ENCODE results near the gene DBNL. TPM values are rescaled to one million over a fixed set of nuclear protein-coding genes. Genes with fewer than 3 reads are reported as not detected.

The DBNL gene
- total RNA-seq, 1 donor from 2014 or later: 94.5 TPM

DNA sequence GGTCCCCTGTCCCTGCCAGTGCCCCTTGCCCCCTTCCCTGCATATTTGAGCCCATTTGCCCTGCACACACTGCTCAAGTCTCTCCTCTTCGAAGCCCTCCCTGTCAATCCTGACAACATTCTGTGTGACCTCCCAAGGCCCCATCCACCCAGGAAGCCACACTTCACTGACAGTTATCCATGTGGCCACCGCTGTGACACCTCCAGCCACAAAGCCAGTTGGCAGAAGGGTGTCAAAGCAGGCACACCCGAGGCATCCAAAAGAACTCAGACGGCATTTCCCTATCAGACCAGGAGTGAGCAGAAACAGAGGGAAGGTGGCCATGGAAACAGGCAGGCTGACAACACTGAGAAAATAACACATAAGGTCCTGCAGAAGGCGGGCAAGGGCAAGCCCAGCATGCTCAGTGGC is 33.2 kb downstream of the DBNL start:
- TF ChIP-seq, protein P1, sequence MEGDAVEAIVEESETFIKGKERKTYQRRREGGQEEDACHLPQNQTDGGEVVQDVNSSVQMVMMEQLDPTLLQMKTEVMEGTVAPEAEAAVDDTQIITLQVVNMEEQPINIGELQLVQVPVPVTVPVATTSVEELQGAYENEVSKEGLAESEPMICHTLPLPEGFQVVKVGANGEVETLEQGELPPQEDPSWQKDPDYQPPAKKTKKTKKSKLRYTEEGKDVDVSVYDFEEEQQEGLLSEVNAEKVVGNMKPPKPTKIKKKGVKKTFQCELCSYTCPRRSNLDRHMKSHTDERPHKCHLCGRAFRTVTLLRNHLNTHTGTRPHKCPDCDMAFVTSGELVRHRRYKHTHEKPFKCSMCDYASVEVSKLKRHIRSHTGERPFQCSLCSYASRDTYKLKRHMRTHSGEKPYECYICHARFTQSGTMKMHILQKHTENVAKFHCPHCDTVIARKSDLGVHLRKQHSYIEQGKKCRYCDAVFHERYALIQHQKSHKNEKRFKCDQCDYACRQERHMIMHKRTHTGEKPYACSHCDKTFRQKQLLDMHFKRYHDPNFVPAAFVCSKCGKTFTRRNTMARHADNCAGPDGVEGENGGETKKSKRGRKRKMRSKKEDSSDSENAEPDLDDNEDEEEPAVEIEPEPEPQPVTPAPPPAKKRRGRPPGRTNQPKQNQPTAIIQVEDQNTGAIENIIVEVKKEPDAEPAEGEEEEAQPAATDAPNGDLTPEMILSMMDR (IDR thresholded peaks at IDR 0.05): no peak
- Mint-ChIP-seq H3K27ac (ENCODE audit: unreplicated experiment) (no peak overlapping the region), H3K4me3 (ENCODE audit: unreplicated experiment) (no peak overlapping the region), H3K36me3 (ENCODE audit: unreplicated experiment) (peaks cover 21% of the 10 kb centered on the region), H3K4me1 (ENCODE audit: unreplicated experiment) (peaks cover 25% of the 10 kb centered on the region), H3K27me3 (ENCODE audit: unreplicated experiment) (no peaks in the 10 kb centered on the region), H3K9me3 (ENCODE audit: unreplicated experiment) (no peaks in the 10 kb centered on the region)
- DNase-seq (ENCODE audit: extremely low spot score, unreplicated experiment): no peak

DNA sequence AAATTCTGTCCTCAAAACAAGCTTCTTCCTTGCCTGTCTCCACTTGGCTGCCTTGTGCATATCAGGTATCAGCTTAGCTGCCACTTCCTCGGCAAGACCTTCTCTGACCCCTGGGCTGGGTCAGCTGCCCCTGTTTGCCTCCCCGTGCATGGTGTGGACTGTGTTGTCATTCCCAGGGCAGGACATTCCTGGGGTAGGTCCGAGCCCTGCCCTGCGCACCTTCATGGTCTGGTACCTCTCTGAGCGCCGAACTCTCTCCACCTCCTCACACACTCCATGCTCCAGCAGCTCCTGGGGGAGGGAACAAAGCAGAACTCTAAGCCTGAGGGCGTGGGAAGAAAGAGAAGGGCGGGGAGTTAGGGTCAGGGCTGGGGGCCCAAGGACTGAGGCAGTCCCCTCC is 34.0 kb downstream of the DBNL start:
- H3K36me3 Mint-ChIP-seq (ENCODE audit: unreplicated experiment): peaks cover 21% of the 10 kb centered on the region
- no peak overlapping the region for H3K4me3 Mint-ChIP-seq (ENCODE audit: unreplicated experiment)
- H3K4me1 Mint-ChIP-seq (ENCODE audit: unreplicated experiment): peaks cover 25% of the 10 kb centered on the region
- no peak for DNase-seq (ENCODE audit: extremely low spot score, unreplicated experiment)
- no peak overlapping the region for H3K27ac Mint-ChIP-seq (ENCODE audit: unreplicated experiment)
- H3K27me3 Mint-ChIP-seq (ENCODE audit: unreplicated experiment): no peaks in the 10 kb centered on the region
- H3K9me3 Mint-ChIP-seq (ENCODE audit: unreplicated experiment): no peaks in the 10 kb centered on the region
- TF ChIP-seq, protein P1 (IDR thresholded peaks at IDR 0.05): no peak

DNA sequence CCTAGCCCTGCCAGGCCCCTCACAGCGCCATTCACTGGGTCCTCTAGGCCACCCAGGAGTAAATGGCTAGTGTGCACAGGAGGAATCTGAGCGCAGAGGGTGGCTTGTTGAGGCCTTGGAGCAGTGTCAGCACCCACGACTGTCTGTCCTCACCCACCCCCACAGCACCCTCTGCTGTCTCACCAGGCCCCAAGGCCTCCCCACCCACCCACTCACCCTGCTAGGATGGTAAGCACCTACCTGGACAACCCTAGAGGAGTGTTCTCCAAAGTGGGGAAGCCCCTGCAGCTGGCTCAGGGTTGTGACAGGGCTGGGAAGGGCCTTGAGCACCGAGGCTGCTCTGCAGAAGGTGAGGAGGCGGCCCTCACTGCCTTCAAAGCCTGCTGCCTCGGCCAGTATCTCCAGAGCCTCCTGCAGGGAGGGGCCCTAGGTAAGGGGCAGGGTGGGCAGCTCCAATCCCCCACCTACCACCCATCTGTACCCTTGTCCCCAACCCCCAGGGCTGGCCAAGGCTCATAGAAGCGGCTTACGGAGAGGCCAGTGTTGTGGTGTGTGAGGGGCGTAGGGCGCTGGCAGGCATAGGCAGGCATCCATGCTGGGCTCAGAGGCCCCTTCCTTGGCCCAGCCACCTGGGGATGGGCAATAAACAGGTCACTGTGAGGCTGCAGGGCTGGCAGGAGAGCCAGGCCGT is 35.0 kb downstream of the DBNL start:
- TF ChIP-seq, protein P1 (IDR thresholded peaks at IDR 0.05): no peak
- no peak for DNase-seq (ENCODE audit: extremely low spot score, unreplicated experiment)
- no peak overlapping the region for H3K27ac Mint-ChIP-seq (ENCODE audit: unreplicated experiment)

DNA sequence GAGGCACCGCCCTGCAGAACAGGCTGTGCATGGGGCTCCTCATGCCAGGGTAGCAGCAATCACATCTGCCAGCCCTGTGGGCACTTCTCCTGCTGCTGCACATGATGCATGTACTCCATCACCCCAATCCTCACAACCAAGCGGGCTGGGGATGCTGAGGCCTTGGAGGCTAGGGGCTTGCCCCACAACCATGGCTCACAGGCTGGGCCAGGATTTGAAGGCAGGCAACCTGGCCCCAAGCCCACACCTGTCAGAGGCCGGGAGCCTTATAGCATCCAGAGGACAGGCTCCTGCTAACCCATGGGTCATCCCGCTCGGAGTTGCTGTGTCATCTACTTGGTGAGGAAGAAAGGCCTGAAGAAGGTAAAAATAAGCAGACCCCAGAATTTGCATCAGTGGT is 35.6 kb downstream of the DBNL start:
- Mint-ChIP-seq H3K27me3 (ENCODE audit: unreplicated experiment) (no peaks in the 10 kb centered on the region), H3K4me1 (ENCODE audit: unreplicated experiment) (peaks cover 38% of the 10 kb centered on the region), H3K36me3 (ENCODE audit: unreplicated experiment) (peaks cover 21% of the 10 kb centered on the region), H3K9me3 (ENCODE audit: unreplicated experiment) (no peaks in the 10 kb centered on the region), H3K4me3 (ENCODE audit: unreplicated experiment) (no peak overlapping the region), H3K27ac (ENCODE audit: unreplicated experiment) (no peak overlapping the region)
- no peak for DNase-seq (ENCODE audit: extremely low spot score, unreplicated experiment)
- TF ChIP-seq, protein P1 (IDR thresholded peaks at IDR 0.05): no peak

More for the DNA sequence above, 35.0 kb downstream of the DBNL start:
- Mint-ChIP-seq H3K36me3 (ENCODE audit: unreplicated experiment) (peaks cover 21% of the 10 kb centered on the region), H3K27me3 (ENCODE audit: unreplicated experiment) (no peaks in the 10 kb centered on the region), H3K4me3 (ENCODE audit: unreplicated experiment) (no peak overlapping the region), H3K4me1 (ENCODE audit: unreplicated experiment) (peaks cover 31% of the 10 kb centered on the region), H3K9me3 (ENCODE audit: unreplicated experiment) (no peaks in the 10 kb centered on the region)

DNA sequence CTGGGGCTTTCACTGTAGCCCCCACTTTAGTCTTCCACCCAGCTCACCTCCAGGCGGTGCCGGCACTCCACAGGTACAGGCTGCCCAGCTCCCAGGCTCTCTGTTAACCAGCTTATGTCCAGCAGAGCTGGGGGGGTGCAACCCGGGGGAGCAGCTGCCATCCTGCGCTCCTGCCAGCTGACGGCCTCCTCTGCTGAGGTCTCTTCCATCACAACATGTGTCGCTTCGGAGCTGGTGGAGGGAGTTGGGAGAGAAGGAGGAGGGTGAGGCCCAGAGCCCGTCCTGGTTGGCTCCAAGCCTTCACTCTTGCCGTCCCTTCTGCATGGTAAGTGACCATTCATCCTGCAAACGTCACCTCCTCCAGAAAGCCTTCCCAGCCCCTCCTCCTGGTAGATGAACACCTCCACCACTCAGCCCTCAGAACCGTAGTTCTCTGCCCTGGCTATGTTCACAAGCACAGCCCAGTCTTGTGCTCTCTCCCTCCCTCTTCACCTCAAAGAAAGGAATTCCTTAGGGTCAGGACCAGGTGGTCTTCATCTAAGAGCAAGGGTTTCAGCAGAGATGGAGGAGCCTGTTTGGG is 36.3 kb downstream of the DBNL start:
- Mint-ChIP-seq H3K27me3 (ENCODE audit: unreplicated experiment) (no peaks in the 10 kb centered on the region), H3K27ac (ENCODE audit: unreplicated experiment) (no peak overlapping the region), H3K4me3 (ENCODE audit: unreplicated experiment) (peak overlapping the region; percentile 85), H3K36me3 (ENCODE audit: unreplicated experiment) (peaks cover 18% of the 10 kb centered on the region), H3K4me1 (ENCODE audit: unreplicated experiment) (peaks cover 44% of the 10 kb centered on the region), H3K9me3 (ENCODE audit: unreplicated experiment) (no peaks in the 10 kb centered on the region)
- DNase-seq (ENCODE audit: extremely low spot score, unreplicated experiment): no peak
- TF ChIP-seq, protein P1 (IDR thresholded peaks at IDR 0.05): no peak

Data from osteocyte (in vitro differentiated cells).